ENCODE results near the gene HTR3D.

DNA sequence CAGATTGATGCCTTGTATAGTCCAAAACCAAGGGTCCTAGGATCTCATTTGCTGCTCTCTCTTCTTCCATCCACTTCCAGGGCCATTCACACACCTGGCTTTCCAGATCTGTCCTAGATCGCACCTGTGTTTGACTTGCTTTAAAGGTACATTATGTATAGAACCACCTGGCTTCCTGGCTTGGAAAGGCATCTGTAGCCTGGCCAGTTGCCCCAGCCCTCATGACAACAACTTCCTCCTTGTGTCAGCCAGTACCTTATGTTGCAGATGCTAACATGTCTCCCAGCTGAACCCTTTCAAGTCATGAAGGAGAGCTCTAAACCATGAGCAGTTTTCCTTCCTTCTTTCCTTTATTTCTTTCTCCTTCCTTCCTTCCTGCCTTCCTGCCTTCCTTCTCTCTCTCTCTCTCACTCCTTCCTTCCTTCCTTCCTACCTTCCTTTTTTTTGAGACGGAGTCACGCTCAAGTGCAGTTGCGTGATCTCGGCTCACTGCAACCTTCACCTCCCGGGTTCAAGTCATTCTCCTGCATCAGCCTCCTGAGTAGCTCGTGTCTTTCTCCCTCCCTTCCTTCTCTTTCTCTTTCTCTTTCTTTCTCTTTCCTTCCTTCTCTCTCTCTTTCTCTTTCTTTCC, 18.8 kb downstream of the HTR3D start:
- no peak for TF ChIP-seq TAF1 (IDR thresholded peaks at IDR 0.05; ENCODE audit: borderline replicate concordance, low read depth, low read length)
- TF ChIP-seq, protein P1, sequence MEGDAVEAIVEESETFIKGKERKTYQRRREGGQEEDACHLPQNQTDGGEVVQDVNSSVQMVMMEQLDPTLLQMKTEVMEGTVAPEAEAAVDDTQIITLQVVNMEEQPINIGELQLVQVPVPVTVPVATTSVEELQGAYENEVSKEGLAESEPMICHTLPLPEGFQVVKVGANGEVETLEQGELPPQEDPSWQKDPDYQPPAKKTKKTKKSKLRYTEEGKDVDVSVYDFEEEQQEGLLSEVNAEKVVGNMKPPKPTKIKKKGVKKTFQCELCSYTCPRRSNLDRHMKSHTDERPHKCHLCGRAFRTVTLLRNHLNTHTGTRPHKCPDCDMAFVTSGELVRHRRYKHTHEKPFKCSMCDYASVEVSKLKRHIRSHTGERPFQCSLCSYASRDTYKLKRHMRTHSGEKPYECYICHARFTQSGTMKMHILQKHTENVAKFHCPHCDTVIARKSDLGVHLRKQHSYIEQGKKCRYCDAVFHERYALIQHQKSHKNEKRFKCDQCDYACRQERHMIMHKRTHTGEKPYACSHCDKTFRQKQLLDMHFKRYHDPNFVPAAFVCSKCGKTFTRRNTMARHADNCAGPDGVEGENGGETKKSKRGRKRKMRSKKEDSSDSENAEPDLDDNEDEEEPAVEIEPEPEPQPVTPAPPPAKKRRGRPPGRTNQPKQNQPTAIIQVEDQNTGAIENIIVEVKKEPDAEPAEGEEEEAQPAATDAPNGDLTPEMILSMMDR (IDR thresholded peaks at IDR 0.05) = no peak
- no peak for TF ChIP-seq EZH2phosphoT487 (IDR thresholded peaks at IDR 0.05; ENCODE audit: borderline replicate concordance, low read depth)
- no peak for TF ChIP-seq POLR2AphosphoS5 (IDR thresholded peaks at IDR 0.05; ENCODE audit: low read depth, low read length)
- TF ChIP-seq JUND (IDR thresholded peaks at IDR 0.05) = no peak
- no peak for TF ChIP-seq SIN3A (IDR thresholded peaks at IDR 0.05; ENCODE audit: borderline replicate concordance, low read depth, low read length)

Data from SK-N-SH (cell line).